ENCODE results near the gene NODAL. TPM values are rescaled to one million over a fixed set of nuclear protein-coding genes. Genes with fewer than 3 reads are reported as not detected.

The NODAL gene
- total and polyA plus RNA-seq, 2 of the 4 experiments (the other 2 are of a cell fraction) = not detected

GRCh38 chr10:70432101-70432500 lies 9.4 kb downstream of the NODAL start:
- TF ChIP-seq CHD1 (IDR thresholded peaks at IDR 0.05; ENCODE audit: low read depth, low read length) (no peak), CTCF (conservative IDR thresholded peaks at IDR 0.05; ENCODE audit: low read depth, low read length) (no peak)
- Histone ChIP-seq H2BK120ac (ENCODE audit: low read depth, low read length) (no peak overlapping the region), H3K23ac (ENCODE audit: low read depth, low read length) (no peak overlapping the region), H4K20me1 (ENCODE audit: insufficient read depth, low read length) (peaks cover 16% of the 10 kb centered on the region), H2AK5ac (ENCODE audit: low read depth, low read length) (no peak overlapping the region), H3K9ac (ENCODE audit: low read depth, low read length) (no peak overlapping the region), H3K9me1 (ENCODE audit: insufficient read depth, low read length) (peaks cover 12% of the 10 kb centered on the region), H4K91ac (ENCODE audit: insufficient read depth, low read depth, low read length) (no peak overlapping the region), H3K4me3 (ENCODE audit: insufficient read depth, low read depth, low read length) (no peak overlapping the region), H3K27me3 (ENCODE audit: control insufficient read depth, insufficient read depth, low read length) (no peaks in the 10 kb centered on the region), H3K27ac (ENCODE audit: insufficient read depth, low read length) (no peak overlapping the region), H3K4me2 (ENCODE audit: low read depth, low read length) (no peak overlapping the region), H4K5ac (ENCODE audit: low read depth, low read length) (no peak overlapping the region), H4K8ac (ENCODE audit: low read depth in 2 of 2, low read length in 2 of 2) (no peak overlapping the region), H3K4ac (ENCODE audit: low read depth, low read length) (no peak overlapping the region), H3K4me1 (ENCODE audit: control insufficient read depth, insufficient read depth, low read length) (peaks cover 10% of the 10 kb centered on the region), H3K36me3 (ENCODE audit: control insufficient read depth, insufficient read depth, low read length) (peaks cover 20% of the 10 kb centered on the region), H2BK5ac (ENCODE audit: low read depth, low read length, poor library complexity, severe bottlenecking) (no peak overlapping the region), H3K56ac (ENCODE audit: extremely low read depth, insufficient read depth, low read length) (no peak overlapping the region), H3K18ac (ENCODE audit: low read depth, low read length) (no peak overlapping the region), H2AFZ (replicated peaks; ENCODE audit: low read length, poor library complexity) (no peak overlapping the region), H2BK15ac (ENCODE audit: low read depth, low read length) (no peak overlapping the region), H2AK9ac (replicated peaks; ENCODE audit: low read depth, low read length, poor library complexity) (no peak overlapping the region), H3K14ac (replicated peaks; ENCODE audit: low read depth, low read length) (no peak overlapping the region), H3K9me3 (ENCODE audit: control insufficient read depth, insufficient read depth, low read length) (no peaks in the 10 kb centered on the region), H3K79me1 (ENCODE audit: low read depth in 1 of 2, low read length in 2 of 2) (peaks cover 0 to 12% of the 10 kb centered on the region in 2 experiments; a peak in 1 of 4 replicates), H2BK20ac (ENCODE audit: low read depth, low read length) (no peak overlapping the region)
- DNase-seq (no peak), ATAC-seq (ENCODE audit: low read depth) (no peak)
- BruUV-seq (replicated peaks) = no TSS peak
- CTCF ChIA-PET = no interaction called here
- intact Hi-C loops (cut with micrococcal nuclease) (no loop called here), in situ Hi-C loops (cut with MboI; ENCODE audit: low sequenced_read_pairs) (no loop called here), dilution Hi-C loops (cut with HindIII; ENCODE audit: low sequenced_read_pairs, unreplicated experiment) (no loop called here)
- POLR2A ChIA-PET (ENCODE audit: unreplicated experiment) = no interaction called here
- WGBS, 2 experiments (ENCODE audit: extremely low coverage in 2 of 2, insufficient read length in 1 of 2) = 32% methylated on average over 3 of the region's 4 CpGs; no CpG with 5 or more reads in 1 of the 2 experiments

All from IMR-90 (cell line).